Chondrocyte (in vitro differentiated cells): ENCODE data around the gene TGFB2. TPM values are rescaled to one million over a fixed set of nuclear protein-coding genes. Genes with fewer than 3 reads are reported as not detected.

Experiments used
- DNase-seq: peaks from one replicate; pipeline ENCODE4 v3.0.0; 2021; ENCODE audit warnings: mixed read lengths, low spot score
- H3K27ac Mint-ChIP-seq: one replicate; pipeline ENCODE4 v1.8.0; 2021; ENCODE audit warnings: mild to moderate bottlenecking, moderate library complexity, mixed read lengths; ENCODE audit not compliant: unreplicated experiment
- H3K27me3 Mint-ChIP-seq: 2 replicates; pipeline ENCODE4 v1.8.0; 2021; ENCODE audit warnings: low read depth, mixed read lengths
- H3K36me3 Mint-ChIP-seq: 2 replicates; pipeline ENCODE4 v1.8.0; 2021; ENCODE audit warnings: low read depth, mixed read lengths
- H3K4me1 Mint-ChIP-seq: 2 replicates; pipeline ENCODE4 v1.8.0; 2021; ENCODE audit warnings: low read depth, mild to moderate bottlenecking, mixed read lengths
- H3K4me3 Mint-ChIP-seq: one replicate; pipeline ENCODE4 v1.8.0; 2021; ENCODE audit warnings: mild to moderate bottlenecking, moderate library complexity, mixed read lengths; ENCODE audit not compliant: unreplicated experiment
- H3K9me3 Mint-ChIP-seq: 2 replicates; pipeline ENCODE4 v1.8.0; 2021; ENCODE audit warnings: low read depth, mixed read lengths
- total RNA-seq: library from RNA; stranded (reverse); gene quantifications from 3 replicates; pipeline ENCODE4 v1.2.1, GENCODE V29; 2021
- TF ChIP-seq, protein P1 (sequence below): fragments of 200-600 bp; sonication (generic); IDR thresholded peaks from 2 replicates; pipeline ENCODE4 v1.5.0; 2021; ENCODE audit warnings: antibody characterized with exemption, mild to moderate bottlenecking, moderate library complexity

TGFB2 gene
- total RNA-seq, 1 donor from 2014 or later: 226 TPM

DNA sequence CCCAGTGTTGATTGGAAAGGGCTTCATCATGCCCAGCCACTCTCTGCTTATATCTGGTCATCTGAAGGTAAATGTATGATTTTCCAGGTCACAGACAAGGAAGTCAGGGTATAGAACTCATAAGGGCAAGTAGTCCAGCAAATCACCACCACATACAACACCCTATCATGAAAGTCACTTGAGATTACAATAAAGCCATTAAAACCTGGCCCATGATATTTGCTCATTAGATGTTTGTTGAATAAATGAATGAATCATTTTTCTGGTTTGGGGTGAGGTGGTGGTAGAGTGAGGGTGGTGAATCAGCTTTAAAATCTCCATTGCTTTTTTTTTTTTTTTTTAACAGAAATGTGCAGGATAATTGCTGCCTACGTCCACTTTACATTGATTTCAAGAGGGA is 91.9 kb downstream of the TGFB2 start:
- DNase-seq: no peak
- no peaks in the 10 kb centered on the region for H3K9me3 Mint-ChIP-seq
- no peak overlapping the region for H3K27ac Mint-ChIP-seq
- H3K27me3 Mint-ChIP-seq: no peaks in the 10 kb centered on the region
- TF ChIP-seq, protein P1, sequence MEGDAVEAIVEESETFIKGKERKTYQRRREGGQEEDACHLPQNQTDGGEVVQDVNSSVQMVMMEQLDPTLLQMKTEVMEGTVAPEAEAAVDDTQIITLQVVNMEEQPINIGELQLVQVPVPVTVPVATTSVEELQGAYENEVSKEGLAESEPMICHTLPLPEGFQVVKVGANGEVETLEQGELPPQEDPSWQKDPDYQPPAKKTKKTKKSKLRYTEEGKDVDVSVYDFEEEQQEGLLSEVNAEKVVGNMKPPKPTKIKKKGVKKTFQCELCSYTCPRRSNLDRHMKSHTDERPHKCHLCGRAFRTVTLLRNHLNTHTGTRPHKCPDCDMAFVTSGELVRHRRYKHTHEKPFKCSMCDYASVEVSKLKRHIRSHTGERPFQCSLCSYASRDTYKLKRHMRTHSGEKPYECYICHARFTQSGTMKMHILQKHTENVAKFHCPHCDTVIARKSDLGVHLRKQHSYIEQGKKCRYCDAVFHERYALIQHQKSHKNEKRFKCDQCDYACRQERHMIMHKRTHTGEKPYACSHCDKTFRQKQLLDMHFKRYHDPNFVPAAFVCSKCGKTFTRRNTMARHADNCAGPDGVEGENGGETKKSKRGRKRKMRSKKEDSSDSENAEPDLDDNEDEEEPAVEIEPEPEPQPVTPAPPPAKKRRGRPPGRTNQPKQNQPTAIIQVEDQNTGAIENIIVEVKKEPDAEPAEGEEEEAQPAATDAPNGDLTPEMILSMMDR: no peak
- no peak overlapping the region for H3K4me3 Mint-ChIP-seq
- peaks cover 46% of the 10 kb centered on the region for H3K36me3 Mint-ChIP-seq
- H3K4me1 Mint-ChIP-seq: peaks cover 39% of the 10 kb centered on the region

DNA sequence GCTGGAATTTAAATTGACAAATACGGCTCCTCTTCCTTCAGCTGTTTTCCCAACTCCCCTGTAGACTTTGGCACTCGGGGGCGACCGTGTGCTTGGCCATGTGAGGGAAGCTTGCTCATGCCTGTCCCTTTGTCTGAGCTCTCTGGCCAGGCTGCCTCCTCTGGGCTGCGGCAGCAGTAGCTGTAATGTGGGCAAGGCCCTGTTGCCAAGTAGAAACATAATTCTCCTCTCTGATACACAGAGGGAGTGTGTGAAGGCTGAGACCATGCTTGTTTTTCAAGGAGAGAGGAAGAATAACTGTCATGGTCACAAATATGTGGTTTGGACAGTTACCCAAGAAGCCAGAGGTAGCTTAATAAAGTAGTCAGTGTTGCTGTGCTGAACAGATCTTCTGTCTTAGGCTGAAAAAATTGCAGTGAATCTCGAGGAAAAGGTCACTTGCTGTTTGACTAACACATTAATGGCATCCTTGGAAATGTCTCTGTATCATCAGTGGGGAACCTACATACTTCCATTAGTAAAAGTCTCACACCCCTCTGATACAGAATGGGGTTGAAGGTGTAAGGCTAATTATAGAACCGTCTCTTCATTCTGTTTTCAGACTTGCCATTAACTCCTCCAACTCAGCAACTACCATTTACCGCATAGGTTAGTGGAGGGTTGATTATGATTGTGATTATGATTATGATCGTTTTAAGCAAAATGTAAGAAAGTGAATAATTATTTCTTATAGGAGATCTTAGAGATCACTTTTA is 94.6 kb downstream of the TGFB2 start:
- Mint-ChIP-seq H3K4me3 (no peak overlapping the region), H3K9me3 (no peaks in the 10 kb centered on the region), H3K36me3 (peaks cover 42% of the 10 kb centered on the region), H3K27ac (peak overlapping the region; percentile 82), H3K4me1 (peaks cover 21% of the 10 kb centered on the region), H3K27me3 (no peaks in the 10 kb centered on the region)
- TF ChIP-seq, protein P1: no peak
- DNase-seq: no peak

DNA sequence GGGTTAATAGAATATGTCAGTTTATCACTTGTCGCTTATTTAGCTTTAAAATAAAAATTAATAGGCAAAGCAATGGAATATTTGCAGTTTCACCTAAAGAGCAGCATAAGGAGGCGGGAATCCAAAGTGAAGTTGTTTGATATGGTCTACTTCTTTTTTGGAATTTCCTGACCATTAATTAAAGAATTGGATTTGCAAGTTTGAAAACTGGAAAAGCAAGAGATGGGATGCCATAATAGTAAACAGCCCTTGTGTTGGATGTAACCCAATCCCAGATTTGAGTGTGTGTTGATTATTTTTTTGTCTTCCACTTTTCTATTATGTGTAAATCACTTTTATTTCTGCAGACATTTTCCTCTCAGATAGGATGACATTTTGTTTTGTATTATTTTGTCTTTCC is 98.1 kb downstream of the TGFB2 start:
- H3K4me1 Mint-ChIP-seq: peaks cover 24% of the 10 kb centered on the region
- TF ChIP-seq, protein P1: no peak
- DNase-seq: no peak
- peaks cover 24% of the 10 kb centered on the region for H3K36me3 Mint-ChIP-seq
- H3K4me3 Mint-ChIP-seq: no peak overlapping the region
- no peak overlapping the region for H3K27ac Mint-ChIP-seq
- no peaks in the 10 kb centered on the region for H3K9me3 Mint-ChIP-seq
- no peaks in the 10 kb centered on the region for H3K27me3 Mint-ChIP-seq

DNA sequence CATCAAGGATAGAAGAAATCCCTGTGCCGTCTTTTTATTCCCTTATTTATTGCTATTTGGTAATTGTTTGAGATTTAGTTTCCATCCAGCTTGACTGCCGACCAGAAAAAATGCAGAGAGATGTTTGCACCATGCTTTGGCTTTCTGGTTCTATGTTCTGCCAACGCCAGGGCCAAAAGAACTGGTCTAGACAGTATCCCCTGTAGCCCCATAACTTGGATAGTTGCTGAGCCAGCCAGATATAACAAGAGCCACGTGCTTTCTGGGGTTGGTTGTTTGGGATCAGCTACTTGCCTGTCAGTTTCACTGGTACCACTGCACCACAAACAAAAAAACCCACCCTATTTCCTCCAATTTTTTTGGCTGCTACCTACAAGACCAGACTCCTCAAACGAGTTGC is 99.0 kb downstream of the TGFB2 start:
- H3K27me3 Mint-ChIP-seq: no peaks in the 10 kb centered on the region
- H3K27ac Mint-ChIP-seq: no peak overlapping the region

DNA sequence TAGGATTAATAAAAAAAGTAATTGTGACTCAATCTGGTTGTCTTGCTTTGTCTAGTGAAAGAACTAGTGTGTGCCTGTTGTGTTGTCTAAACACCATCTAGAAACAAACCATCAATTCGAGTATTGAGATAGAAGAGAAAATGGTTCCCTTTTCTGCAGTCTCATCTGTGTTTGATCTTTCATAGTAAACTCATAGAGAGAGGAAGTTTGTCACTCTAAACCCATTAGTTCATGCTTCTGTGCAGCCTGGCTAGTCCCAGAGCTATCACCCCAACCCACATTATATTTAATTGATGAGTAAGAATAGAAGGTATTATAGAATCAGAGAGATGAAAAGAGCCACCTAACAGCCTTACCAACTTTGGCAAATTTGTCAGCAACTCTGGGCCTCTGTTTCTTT is 99.5 kb downstream of the TGFB2 start:
- Mint-ChIP-seq H3K27me3 (no peaks in the 10 kb centered on the region), H3K27ac (no peak overlapping the region), H3K36me3 (peaks cover 21% of the 10 kb centered on the region), H3K9me3 (no peaks in the 10 kb centered on the region), H3K4me1 (peaks cover 15% of the 10 kb centered on the region), H3K4me3 (no peak overlapping the region)
- TF ChIP-seq, protein P1: no peak
- DNase-seq: no peak

More for the DNA sequence above, 99.0 kb downstream of the TGFB2 start:
- Mint-ChIP-seq H3K4me1 (peaks cover 19% of the 10 kb centered on the region), H3K4me3 (no peak overlapping the region), H3K9me3 (no peaks in the 10 kb centered on the region), H3K36me3 (peaks cover 21% of the 10 kb centered on the region)
- DNase-seq: no peak
- TF ChIP-seq, protein P1: no peak
